ENCODE results near the gene TICAM2.

DNA sequence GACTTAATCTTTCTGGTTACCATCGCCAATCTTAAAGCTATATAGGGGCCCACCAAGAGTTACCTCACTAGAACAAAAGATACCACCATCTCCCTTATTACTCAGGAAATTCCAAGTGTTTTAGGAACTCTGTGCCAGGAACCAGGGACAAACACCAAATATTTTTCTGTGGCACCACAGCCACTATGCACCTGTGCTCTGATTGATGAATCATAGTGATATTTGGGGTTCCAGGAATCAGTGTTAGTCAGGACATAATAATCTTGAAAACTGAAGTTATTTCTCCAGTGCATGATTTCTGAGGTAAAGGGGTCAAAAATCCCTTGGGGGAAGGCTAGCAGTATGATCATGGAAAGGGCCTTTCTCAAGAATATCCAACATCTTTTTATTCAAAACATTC lies 33.7 kb upstream of the TICAM2 start:
- TF ChIP-seq, protein P1, sequence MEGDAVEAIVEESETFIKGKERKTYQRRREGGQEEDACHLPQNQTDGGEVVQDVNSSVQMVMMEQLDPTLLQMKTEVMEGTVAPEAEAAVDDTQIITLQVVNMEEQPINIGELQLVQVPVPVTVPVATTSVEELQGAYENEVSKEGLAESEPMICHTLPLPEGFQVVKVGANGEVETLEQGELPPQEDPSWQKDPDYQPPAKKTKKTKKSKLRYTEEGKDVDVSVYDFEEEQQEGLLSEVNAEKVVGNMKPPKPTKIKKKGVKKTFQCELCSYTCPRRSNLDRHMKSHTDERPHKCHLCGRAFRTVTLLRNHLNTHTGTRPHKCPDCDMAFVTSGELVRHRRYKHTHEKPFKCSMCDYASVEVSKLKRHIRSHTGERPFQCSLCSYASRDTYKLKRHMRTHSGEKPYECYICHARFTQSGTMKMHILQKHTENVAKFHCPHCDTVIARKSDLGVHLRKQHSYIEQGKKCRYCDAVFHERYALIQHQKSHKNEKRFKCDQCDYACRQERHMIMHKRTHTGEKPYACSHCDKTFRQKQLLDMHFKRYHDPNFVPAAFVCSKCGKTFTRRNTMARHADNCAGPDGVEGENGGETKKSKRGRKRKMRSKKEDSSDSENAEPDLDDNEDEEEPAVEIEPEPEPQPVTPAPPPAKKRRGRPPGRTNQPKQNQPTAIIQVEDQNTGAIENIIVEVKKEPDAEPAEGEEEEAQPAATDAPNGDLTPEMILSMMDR (IDR thresholded peaks at IDR 0.05): no peak
- TF ChIP-seq POLR2A (IDR thresholded peaks at IDR 0.05): no peak

Data from Peyer's patch (tissue), 4 donors.